Stimulated activated CD4-positive, alpha-beta T cell treated with anti-CD3 and anti-CD28 coated beads, TNF-alpha, amount 100 ng/mL, for 1 hour (primary cell): ENCODE measurements around the gene KIAA1614.

Source experiments
- DNase-seq, 3 donors: peaks; one replicate each; pipeline ENCODE4 v3.0.0-alpha.2; 2020; ENCODE audit warnings: low read depth in 3 of 3, low spot score in 1 of 3

Gene KIAA1614

GRCh38 chr1:180908074-180908765, 4.5 kb upstream of the KIAA1614 start:
- no peak for DNase-seq

GRCh38 chr1:180909005-180909414, 3.7 kb upstream of the KIAA1614 start:
- DNase-seq, result no peak

- no peak for DNase-seq
Measured at GRCh38 chr1:180909462-180909976, 3.2 kb upstream of the KIAA1614 start.

- DNase-seq, result no peak
Measured at GRCh38 chr1:180911640-180912191, 981 bp upstream of the KIAA1614 start.

DNA sequence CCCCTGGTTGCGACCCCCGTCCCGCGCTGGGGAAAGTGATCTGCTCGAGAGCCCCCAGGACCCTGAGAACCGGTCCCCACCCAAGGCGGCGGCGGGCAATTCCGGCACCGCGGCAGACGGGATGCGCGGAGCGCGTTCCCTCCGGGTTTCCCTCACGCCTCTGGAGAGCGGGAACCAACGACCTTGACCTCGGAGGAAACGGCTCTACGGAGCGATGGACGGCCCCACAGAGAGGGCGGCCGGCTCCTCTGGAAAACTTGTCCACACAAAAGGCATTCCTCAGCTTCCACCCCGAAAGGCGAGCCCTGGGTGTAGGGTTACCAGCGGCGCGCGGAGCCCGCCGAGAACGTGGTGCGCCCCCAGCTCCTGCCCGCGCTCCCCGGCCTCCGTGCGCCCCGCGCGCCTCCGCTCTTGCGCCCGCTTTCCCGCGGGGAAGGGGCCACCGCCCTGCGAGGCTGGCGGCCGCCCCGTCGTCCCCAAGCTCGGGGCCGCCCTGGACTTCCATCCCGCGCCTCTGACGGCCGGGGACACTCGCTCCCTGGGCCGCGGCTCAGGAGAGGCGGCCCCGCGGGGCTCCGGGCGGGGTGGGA, 391 bp upstream of the KIAA1614 start:
- DNase-seq, result no peak

- DNase-seq, result no peak
Measured at GRCh38 chr1:180915426-180915965, 2.8 kb downstream of the KIAA1614 start.

DNA sequence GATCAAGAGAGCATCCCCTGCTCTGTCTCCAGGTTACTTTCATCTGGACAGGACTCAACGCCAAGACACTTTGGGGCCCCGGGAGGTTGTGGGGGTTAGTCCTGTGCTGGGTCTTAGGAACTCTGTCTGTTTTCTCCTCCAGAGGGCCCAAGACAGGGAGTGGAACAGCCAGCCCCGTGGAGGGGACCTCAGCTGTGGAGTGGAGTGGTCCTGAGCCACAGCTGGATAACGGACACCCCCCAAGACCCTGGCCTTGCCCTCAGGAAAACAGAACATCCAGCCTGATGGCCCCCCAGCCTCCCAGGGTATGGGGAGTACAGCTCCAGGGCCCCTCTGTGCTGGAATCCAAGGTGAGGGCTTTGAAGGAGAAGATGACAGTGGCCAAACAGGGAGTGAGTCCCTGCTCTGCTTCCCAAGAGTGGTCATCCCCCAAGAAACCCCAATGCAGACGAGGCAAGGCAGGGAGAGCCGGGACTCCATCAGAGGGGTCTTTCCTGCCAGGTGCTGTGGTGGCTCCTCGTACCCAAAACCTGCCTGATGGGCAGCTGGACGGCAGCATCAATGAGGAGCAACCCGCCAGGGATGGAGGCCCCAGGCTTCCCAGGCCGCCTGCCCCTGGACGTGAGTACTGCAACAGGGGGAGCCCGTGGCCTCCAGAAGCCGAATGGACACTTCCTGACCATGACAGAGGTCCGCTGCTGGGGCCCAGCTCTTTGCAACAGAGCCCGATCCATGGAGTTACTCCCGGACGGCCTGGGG, 3.5 kb downstream of the KIAA1614 start:
- DNase-seq, result no peak

DNA sequence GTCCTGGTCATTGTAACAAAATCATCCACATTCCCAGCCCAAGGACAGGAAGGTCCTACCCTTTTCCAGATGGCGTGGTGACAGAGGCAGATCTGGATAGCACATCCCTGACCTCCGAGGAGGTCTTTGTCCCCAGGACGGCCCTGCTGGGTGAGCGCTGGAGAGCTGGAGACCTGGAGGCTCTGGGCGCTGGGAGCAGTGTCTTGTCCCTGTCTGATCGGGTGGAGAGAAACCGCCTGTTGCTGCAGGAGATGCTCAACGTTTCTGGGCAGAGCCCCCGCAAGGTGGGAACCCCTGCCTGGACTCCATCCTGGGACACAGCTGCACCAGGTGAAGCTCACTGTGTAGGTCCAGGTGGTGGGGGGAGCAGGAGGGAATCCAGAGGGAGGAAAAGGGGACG, 4.1 kb downstream of the KIAA1614 start:
- no peak for DNase-seq

DNA sequence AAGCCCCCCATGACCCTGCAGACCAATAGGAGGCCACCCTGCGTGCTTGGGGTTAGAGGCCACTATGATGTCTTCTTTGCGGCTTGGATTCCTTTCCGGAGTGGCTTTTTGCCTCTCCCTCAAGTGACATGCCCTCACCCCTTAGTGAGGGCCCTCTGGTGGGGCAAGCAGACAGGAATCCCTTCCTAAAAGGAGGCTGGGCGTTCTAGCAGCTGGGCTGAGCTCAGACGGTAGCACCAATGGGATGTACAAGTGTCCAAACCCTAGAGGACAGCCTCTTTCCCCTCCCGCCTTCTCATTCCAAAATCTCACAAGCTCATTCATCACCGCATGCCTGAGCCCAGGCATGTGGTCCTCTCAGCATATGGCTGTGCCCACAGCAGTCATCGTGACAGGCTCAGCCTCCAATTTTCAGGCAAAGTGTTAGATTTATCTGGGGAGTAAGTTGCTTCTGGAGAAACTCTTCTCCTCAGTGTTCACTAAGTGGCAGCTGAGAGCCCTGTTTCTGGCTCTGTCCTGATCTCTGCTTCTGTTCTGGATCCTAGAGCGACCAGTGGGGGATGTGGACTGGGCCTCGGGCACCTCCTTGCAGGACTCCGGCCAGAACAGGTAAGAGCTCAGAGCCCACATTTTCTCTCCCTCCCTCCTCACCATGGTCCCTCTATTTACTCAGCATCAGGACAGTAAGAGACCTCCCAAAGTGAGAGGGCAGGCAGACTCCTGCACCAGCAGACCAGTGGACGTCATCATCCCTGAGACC, 4.8 kb downstream of the KIAA1614 start:
- no peak for DNase-seq

DNA sequence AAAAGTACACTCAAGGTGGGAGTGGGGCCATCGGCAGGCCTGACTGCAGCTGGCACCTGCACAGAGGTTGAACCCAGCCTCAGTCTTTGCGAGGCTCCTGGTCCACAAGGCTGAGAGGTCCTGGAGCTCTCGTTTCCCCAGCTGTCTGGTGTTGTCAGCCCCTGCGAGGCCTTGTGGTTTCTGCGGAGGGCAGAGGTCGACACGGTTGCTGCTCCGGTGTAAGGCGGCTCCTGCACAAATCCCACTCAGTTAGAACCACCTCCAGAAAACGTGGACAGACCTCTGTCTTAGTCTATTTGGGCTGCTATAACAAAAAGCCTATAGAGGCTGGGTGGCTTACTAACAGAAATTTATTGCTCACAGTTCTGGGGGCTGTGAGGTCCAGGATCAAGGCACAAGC, 5.8 kb downstream of the KIAA1614 start:
- DNase-seq, result no peak

DNA sequence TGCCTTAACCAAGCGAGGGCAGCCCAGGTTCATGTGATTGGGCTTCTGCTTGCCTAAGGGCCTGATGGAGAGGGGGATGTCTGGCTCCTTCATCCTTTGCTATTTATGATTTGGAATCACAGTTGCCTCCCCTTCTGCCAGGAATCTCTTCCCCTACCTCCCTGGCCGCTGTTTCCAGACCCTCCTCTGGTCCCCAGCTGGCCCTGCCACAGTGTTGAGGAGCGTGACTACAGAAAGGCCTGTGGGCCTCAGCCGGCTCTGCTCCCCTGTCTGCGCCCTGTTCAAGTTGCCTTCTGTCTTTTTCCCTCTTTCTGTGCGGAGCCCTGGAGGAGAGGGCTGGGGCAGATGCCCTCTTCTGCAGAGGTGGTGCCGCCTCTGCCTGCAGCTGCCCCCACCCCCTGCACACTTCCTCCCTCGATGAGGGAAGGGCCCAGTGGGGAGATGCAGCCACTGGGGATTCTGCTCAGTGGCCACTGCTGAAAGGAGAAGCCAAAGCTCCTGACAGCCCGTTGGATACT, 6.5 kb downstream of the KIAA1614 start:
- no peak for DNase-seq

DNA sequence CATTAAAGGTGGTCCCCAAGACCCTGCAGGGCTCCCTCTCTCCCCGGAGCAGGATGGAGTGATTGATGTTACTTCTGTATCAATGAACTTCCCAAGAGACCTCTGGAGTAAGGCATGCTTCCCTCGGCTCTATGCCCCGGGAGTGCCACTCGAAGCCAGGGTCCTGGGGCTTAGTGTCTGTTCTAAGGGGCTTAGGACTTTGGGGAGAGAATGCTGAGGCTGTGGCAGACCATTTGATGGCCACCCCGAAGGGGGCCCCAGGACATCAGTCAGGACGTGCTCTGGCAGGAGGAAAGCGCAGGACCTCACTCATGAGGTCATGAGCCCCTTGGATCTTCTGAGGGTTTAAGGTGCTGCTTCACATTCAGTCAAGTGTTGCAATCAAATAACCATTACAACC, 7.5 kb downstream of the KIAA1614 start:
- no peak for DNase-seq

DNA sequence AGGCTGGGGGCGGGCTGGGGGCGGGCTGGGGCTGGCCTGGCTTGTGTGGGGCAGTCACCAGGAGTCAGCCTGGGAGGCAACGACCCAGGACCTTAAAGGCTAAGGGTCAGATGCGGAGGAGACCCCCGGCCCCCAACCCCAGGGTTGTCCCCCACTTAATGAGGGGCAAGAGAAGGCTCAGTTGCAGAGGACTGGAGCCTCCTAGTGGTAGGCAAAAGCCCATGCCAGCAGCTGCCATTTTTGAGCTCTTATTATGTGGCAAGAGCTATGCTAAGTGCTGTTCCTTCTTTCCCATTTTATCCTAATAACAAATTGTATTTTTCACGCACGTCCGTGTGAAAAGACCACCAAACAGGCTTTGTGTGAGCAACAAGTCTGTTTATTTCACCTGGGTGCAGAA, 8.0 kb downstream of the KIAA1614 start:
- DNase-seq, result no peak

DNA sequence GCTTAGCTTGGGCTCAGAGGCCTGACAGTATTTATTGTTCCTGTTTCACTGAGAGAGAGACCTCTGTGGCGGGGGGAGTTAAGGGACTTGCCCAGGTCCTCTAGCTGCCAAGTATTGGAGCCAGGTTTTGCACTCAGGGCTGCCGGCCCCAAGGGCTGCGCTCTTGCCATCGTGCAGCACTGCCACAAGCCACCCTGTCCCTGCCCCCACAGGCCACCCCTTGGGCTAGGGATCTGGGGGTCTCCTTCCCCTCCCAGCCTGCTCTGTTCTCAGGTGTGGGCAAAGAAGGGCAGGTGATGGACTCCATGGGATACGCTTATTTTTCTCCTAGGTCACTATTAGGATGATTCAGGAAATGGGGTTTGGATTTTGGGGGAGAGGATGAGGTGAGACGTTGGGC, 8.7 kb downstream of the KIAA1614 start:
- no peak for DNase-seq

- no peak for DNase-seq
Measured at GRCh38 chr1:180921891-180922630, 9.4 kb downstream of the KIAA1614 start.

DNA sequence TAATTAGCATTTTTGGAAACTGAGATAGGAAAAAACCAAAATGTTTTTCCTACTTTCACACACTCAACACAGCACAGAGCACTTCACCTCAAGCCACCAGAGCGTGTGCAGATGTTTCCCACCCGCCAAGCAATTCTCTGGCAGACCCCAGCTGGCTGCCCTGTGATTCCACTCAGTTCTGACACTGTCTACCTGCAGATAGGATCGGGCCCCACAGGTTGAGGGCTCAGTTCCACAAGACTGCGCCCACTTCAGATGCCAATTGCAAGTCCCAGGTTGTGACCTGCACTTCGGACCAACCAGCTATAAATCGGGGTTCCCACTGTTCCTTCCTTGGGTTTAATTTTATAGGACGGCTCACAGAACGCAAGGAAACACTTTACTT, 9.9 kb downstream of the KIAA1614 start:
- DNase-seq, result no peak

DNA sequence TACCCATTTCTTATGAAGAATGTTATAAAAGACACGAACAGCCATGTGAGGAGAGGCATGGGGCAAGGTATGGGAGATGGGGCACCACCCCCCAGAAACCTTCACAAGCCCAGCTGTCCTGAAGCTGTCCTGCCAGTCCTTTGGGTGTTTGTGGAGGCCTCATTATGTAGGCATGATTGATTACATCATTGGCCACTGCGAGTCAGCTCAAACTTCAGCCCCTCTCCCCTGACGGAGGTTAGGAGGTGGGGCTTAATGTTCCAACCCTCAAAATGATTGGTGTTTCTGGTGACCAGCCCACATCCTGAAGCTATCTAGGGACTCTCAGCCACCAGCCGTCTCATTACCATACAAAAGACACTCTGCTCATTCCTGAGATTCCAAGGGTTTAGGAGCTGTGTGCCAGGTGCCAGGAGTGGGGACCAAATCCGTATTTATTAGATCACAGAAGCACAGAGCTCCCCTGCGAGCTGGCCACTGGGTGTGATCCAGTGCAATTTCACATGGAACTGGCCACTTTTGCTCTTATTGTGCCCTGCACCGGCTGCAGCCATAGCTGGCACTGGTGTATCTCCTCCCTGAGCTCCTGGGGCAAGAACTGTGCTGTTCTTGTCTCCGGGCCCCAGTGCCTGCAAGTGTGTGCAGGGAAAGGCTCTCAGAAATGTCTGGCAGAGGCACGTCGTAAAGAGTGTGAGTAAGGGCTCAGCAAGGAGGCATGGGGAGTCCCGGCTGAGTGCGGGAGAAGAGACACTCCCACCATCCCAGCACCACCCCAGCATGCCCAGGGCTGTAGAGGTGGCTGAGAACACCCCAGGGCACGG, 10.5 kb downstream of the KIAA1614 start:
- DNase-seq, result no peak

DNA sequence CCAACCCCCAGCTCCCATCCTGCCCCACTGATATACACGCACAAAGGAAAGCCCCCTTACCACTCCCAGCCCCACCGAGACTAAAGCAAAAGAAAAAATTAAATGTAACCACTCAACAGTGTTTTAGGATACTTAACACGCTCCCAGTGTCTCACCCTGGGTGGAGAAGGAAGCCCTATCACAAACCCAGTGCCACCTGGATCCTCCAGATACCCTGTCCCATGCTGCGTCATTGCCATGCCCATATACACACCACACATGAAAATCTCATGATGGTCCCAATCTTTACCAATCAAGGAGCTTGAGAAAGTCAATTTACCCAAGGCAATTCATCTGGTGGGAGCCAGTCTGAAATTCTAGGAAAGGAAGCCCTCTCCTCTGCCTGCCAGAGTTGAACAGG, 11.2 kb downstream of the KIAA1614 start:
- no peak for DNase-seq

DNA sequence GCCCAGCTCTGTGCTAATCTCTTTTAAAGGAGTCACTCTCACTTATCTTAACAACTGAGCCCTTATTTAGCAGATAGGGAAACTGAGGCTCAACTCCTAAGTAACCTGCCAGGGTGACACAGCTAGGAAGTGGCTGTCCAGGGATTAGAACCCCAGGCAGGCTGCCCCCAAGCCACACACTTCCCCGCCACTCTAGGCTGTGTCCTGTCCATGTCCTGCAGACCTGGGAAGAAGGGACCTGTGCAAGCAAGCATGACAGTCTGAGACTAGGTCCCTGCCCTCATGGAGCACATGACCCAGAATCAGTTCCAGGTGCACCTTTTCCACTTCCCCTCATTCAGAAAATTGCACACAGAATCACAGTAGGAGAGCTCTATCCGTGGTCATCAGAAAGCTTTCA, 12.2 kb downstream of the KIAA1614 start:
- DNase-seq, result no peak
